ENCODE results near the gene EIF4H.

The EIF4H gene

DNA sequence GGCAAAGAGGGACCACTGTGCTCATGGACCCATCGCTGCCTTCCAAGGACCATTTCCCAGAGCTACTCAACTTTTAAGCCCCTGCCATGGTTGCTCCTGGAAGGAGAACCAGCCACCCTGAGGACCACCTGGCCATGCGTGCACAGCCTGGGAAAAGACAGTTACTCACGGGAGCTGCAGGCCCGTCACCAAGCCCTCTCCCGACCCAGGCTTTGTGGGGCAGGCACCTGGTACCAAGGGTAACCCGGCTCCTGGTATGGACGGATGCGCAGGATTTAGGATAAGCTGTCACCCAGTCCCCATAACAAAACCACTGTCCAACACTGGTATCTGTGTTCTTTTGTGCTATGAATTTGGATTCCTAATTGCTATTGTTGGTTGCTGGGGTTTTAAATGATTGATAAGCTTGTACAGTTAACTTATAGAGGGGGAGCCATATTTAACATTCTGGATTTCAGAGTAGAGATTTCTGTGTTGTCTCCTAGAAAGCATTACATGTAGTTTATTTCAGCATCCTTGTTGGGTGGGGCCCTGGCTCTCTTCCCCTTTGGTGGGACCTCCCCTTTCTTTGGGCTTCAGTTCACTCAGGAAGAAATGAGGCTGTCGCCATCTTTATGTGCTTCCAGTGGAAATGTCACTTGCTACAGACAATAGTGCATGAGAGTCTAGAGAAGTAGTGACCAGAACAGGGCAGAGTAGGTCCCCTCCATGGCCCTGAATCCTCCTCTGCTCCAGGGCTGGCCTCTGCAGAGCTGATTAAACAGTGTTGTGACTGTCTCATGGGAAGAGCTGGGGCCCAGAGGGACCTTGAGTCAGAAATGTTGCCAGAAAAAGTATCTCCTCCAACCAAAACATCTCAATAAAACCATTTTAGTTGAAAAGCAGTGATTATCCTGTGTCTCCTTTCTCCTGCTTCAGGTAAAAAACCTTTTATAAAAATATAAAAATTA is 55.1 kb downstream of the EIF4H start:
- DNase-seq: no peak

DNA sequence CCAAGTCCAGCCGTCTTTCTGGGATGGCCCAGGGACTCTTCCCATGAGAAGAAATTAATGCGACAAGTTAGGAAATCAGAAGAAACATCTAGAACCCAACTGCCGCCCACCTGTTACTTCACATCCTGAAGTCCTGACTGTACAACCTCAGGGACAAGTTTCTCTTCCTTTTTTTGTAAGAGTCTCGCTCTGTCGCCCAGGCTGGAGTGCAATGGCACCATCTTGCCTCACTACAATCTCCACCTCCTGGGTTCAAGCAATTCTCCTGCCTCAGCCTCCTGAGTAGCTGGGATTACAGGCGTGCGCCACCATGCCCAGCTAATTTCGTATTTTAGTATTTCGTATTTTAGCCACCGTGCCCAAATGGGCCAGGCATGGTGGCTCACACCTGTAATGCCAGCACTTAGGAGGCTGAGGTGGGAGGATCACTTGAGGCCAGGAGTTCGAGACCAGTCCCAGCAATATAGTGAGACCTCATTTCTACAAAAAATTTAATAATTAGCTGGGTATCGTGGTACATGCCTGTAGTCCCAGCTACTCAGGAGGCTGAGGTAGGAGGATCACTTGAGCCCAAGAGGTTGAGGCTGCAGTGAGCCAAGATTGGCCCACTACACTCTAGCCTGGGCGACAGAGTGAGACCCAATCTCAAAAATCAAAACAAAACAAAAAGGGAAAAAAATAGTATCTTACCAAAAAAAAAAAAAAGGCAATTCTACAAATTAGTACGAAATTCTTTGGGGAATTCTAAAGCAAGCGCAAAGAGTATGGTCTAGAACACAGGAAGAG is 56.5 kb downstream of the EIF4H start:
- DNase-seq: no peak

DNA sequence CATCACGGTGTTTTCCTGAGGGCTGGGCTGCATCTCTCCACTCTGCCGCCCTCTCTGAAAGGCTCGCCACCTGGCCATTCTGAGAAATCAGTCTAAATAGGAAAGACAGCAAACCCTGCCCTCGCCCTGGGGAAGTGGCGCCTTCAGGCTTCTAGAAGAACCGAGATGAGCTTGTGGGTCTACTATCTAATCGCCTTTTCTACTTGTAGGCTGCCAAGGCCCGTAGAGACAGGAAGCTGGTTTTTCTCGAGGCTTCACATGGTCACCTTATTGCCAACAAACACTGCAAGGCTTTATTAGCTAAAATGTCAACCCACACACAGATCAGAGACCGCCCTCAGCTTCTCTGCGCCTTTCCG is 57.1 kb downstream of the EIF4H start:
- DNase-seq: no peak

DNA sequence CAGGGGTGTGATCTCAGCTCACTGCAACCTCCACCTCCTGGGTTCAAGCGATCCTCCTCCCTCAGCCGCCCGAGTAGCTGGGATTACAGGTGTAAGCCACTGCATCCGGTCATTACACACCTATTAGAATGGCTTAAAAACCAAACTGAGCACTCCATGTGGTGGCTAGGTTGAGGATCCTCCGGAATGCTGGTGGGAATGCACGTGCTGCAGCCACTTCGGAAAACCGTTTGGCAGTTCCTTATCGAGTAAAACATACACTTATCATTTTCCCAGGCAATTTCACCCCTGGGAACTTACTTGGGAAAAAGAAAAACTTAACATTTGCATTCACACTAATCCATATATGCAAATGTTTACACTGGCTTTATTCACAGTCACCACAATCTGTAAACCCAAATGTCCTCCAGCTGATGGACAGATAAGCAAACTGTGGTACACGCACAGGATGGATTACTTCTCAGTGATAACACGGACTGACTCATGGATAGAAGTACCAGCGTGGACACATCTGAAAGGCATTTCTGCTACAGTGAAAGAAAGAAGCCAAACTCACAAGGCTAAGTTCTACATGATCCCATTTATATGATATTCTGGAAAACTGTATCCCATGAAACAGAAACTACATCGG is 59.6 kb downstream of the EIF4H start:
- no peak for DNase-seq

DNA sequence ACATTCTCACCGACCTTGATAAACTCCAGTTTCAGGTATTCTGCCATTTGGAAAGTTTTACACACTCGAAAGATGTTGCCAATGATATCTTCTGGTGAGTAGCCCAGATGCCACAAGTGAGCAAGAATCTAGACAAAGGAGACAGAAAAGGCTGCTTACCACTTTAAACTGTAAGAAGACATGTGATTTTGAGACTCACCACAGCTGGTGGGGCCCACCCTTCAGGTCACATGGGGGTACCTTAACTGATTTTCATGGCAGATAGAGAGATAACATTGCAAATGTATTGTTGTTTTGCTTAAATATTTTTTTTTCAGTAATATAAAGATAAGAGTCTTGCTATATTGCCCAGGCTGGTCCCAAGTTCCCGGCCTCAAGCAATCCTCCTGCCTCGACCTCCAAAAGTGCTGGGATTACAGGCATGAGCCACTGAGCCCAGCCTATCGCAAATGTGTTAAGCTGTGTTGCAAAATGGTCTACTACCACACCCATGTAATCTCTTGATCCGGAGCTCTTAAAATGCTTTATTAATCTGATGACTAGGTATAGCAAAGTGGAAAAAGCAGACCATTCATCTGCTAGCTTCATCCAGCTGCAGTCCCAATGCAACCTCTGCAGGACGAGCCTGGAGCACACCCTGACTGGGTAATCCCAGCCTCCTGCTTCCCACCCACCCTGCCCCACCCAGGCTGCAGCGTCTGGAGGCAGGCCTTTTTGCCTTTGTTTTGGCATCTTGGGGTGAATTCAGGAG is 61.5 kb downstream of the EIF4H start:
- no peak for DNase-seq

DNA sequence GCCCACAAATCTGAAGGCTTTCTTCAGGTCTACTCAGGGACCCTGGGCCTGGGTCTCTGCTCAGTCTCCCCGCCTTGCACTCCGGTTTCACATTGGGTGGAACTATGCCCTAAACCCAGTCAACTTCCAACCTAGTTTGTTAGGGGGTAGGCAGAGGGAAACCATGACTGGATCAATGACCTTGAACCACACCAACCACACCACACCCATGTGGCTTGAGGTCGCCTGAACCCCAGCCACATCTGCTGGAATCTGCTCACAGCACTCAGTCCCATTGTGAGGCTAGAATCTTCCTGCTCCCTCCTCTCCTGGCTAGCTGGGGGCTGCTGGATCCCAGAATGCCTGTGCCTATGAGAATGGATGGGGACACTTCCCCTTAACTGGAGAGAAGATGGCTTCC is 62.1 kb downstream of the EIF4H start:
- DNase-seq: no peak

DNA sequence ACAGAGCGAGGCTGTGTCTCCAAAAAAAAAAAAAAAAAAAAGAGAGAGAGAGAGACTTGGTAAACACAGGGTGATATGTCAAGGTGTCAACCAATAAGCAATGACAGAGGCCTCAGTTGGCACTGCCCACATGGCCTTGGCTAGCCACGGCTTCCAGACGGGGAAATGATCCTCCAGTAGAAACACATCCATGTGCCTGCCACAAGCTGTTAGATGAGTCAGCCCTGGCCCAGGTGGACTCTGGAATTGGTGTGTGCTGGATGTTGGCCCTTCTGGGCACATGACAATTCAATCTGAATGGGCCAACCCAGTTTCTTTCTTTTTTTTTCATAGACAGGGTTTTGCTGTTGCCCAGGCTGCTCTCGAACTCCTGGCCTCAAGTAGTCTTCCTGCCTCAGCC is 66.3 kb downstream of the EIF4H start:
- DNase-seq: no peak

DNA sequence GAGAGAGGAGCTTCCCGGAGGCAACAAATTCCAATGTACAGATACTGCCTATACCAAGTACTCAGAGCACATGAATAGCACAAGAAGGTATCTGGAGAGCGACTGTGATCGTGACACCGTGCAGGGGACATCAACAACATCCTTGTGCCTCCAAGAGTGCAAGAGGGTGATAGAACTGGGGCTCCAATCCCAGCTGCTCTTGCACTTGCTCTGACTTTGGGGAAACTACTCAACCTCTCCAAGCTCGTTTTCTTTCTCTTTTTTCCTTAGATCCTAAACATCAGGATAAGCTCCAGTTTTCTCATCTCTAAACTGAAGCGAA is 67.9 kb downstream of the EIF4H start:
- no peak for DNase-seq

DNA sequence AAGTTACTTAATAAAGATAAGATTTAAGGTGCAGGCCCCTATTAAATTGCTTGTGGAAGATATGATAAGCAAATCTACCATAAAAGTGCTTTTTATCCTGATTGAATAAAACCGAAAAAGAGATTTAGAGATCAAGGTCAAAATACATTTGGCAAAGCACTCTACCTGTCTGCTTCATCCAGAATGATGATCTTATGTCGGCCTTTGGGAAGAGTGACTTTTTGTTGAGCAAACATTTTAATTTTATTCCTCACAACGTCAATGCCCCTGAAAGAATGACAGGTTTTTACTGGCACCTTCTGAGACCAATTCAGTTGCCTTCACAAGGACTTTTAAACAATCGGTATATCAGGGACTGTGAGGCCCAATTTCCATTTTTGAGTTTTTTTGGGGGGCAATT is 72.3 kb downstream of the EIF4H start:
- DNase-seq: no peak

All from GDM1 (cell line).